Measurements from ENCODE around the gene GDF3. TPM values are rescaled to one million over a fixed set of nuclear protein-coding genes. Genes with fewer than 3 reads are reported as not detected.

GDF3 gene
- total and polyA plus RNA-seq, 2 of the 13 experiments (the other 11 are each of a cell fraction or from before 2014, with no cell fraction given): not detected

- no peak for FAIRE-seq
- Histone ChIP-seq H3K27ac (ENCODE audit: extremely low read length, insufficient read depth, low read length) (no peak overlapping the region), H3K4me3 (replicated peaks in 1 of 3; ENCODE audit: insufficient read depth in 1 of 3, low read depth in 2 of 3, low read length in 3 of 3) (no peak overlapping the region), H4K20me1 (ENCODE audit: insufficient read depth, low read length) (no peaks in the 10 kb centered on the region), H3K36me3 (replicated peaks in 1 of 2; ENCODE audit: control insufficient read depth in 1 of 2, insufficient read depth in 2 of 2, low read length in 2 of 2) (no peaks in the 10 kb centered on the region), H3K9me3 (ENCODE audit: low read length) (no peaks in the 10 kb centered on the region), H3K9ac (ENCODE audit: insufficient read depth, low read depth, low read length) (no peak overlapping the region), H3K4me1 (ENCODE audit: insufficient read depth, low read length) (peaks cover 7% of the 10 kb centered on the region), H3K27me3 (ENCODE audit: control insufficient read depth in 1 of 2, insufficient read depth in 2 of 2, low read length in 2 of 2) (no peaks in the 10 kb centered on the region), H3K79me2 (ENCODE audit: insufficient read depth, low read length) (no peaks in the 10 kb centered on the region), H3K4me2 (ENCODE audit: low read depth, low read length) (no peak overlapping the region), H2AFZ (ENCODE audit: low read length) (no peak overlapping the region)
- TF ChIP-seq CCDC6 (CRISPR knock-in tag; IDR thresholded peaks at IDR 0.05): no peak
- no peak for TF ChIP-seq ZNF296 (CRISPR knock-in tag; conservative IDR thresholded peaks at IDR 0.05)
- TF ChIP-seq SNRNP70 (IDR thresholded peaks at IDR 0.05; ENCODE audit: low read depth, low read length): no peak
- TF ChIP-seq, protein P1, sequence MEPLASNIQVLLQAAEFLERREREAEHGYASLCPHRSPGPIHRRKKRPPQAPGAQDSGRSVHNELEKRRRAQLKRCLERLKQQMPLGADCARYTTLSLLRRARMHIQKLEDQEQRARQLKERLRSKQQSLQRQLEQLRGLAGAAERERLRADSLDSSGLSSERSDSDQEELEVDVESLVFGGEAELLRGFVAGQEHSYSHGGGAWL (CRISPR knock-in tag; IDR thresholded peaks at IDR 0.05): no peak
- no peak for TF ChIP-seq ZNF605 (CRISPR knock-in tag; IDR thresholded peaks at IDR 0.05)
- in situ Hi-C loops (cut with HindIII; ENCODE audit: extremely low pct_ligation_motif_present, low pct_unique_long_range_greater_than_20kb): no loop called here
- POLR2A ChIA-PET: no interaction called here
- CTCF ChIA-PET (ENCODE audit: low intra/inter-chr PET ratio, low total read pairs): no interaction called here
- ATAC-seq: no peak
- BruUV-seq (replicated peaks): no TSS peak
- no peak for DNase-seq (ENCODE audit: low spot score)
- intact Hi-C loops (cut with micrococcal nuclease; ENCODE audit: unreplicated experiment): no loop called here
- WGBS (ENCODE audit: low lambda C conversion rate): 12% methylated on average over 3 of the region's 3 CpGs
Measured at GRCh38 chr12:7732993-7733392, 37.4 kb upstream of the GDF3 start.

- Histone ChIP-seq H2AFZ (ENCODE audit: low read length) (no peak overlapping the region), H3K9ac (ENCODE audit: insufficient read depth, low read depth, low read length) (no peak overlapping the region), H3K4me1 (ENCODE audit: insufficient read depth, low read length) (peaks cover 7% of the 10 kb centered on the region), H3K9me3 (ENCODE audit: low read length) (no peaks in the 10 kb centered on the region), H3K27ac (ENCODE audit: extremely low read length, insufficient read depth, low read length) (no peak overlapping the region), H3K79me2 (ENCODE audit: insufficient read depth, low read length) (no peaks in the 10 kb centered on the region), H4K20me1 (ENCODE audit: insufficient read depth, low read length) (no peaks in the 10 kb centered on the region), H3K4me2 (ENCODE audit: low read depth, low read length) (peak overlapping the region; percentile 24; the same call in 1 of the 2 replicates), H3K27me3 (ENCODE audit: control insufficient read depth in 1 of 2, insufficient read depth in 2 of 2, low read length in 2 of 2) (peaks cover 0 to 5% of the 10 kb centered on the region in 2 experiments; a peak in 1 of 5 replicates), H3K4me3 (replicated peaks in 1 of 3; ENCODE audit: insufficient read depth in 1 of 3, low read depth in 2 of 3, low read length in 3 of 3) (0 out of 6 replicates have a peak overlapping the region, but pooled peaks of 1 of the 3 experiments have one; percentile 23), H3K36me3 (replicated peaks in 1 of 2; ENCODE audit: control insufficient read depth in 1 of 2, insufficient read depth in 2 of 2, low read length in 2 of 2) (no peaks in the 10 kb centered on the region)
- ChIA-PET CTCF (ENCODE audit: low intra/inter-chr PET ratio, low total read pairs) (no interaction called here), POLR2A (no interaction called here)
- FAIRE-seq (no peak), ATAC-seq (peak; percentile 50; the same call in 1 of the 3 replicates), DNase-seq (ENCODE audit: low spot score) (no peak)
- WGBS (ENCODE audit: low lambda C conversion rate): 16% methylated on average over 5 of the region's 5 CpGs
- in situ Hi-C loops (cut with HindIII; ENCODE audit: extremely low pct_ligation_motif_present, low pct_unique_long_range_greater_than_20kb): no loop called here
- TF ChIP-seq ZNF746 (CRISPR knock-in tag; IDR thresholded peaks at IDR 0.05): no peak
- TF ChIP-seq, protein P2, sequence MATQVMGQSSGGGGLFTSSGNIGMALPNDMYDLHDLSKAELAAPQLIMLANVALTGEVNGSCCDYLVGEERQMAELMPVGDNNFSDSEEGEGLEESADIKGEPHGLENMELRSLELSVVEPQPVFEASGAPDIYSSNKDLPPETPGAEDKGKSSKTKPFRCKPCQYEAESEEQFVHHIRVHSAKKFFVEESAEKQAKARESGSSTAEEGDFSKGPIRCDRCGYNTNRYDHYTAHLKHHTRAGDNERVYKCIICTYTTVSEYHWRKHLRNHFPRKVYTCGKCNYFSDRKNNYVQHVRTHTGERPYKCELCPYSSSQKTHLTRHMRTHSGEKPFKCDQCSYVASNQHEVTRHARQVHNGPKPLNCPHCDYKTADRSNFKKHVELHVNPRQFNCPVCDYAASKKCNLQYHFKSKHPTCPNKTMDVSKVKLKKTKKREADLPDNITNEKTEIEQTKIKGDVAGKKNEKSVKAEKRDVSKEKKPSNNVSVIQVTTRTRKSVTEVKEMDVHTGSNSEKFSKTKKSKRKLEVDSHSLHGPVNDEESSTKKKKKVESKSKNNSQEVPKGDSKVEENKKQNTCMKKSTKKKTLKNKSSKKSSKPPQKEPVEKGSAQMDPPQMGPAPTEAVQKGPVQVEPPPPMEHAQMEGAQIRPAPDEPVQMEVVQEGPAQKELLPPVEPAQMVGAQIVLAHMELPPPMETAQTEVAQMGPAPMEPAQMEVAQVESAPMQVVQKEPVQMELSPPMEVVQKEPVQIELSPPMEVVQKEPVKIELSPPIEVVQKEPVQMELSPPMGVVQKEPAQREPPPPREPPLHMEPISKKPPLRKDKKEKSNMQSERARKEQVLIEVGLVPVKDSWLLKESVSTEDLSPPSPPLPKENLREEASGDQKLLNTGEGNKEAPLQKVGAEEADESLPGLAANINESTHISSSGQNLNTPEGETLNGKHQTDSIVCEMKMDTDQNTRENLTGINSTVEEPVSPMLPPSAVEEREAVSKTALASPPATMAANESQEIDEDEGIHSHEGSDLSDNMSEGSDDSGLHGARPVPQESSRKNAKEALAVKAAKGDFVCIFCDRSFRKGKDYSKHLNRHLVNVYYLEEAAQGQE (IDR thresholded peaks at IDR 0.05; ENCODE audit: borderline replicate concordance in 1 of 2, low read depth in 1 of 2, low read length in 2 of 2): 0 out of 4 replicates have a peak, but pooled peaks of 1 of the 2 experiments have one; percentile 9
- TF ChIP-seq TCF7 (IDR thresholded peaks at IDR 0.05; ENCODE audit: low read depth): 0 out of 2 replicates have a peak, but pooled peaks have one; percentile 14
- TF ChIP-seq, protein P3, sequence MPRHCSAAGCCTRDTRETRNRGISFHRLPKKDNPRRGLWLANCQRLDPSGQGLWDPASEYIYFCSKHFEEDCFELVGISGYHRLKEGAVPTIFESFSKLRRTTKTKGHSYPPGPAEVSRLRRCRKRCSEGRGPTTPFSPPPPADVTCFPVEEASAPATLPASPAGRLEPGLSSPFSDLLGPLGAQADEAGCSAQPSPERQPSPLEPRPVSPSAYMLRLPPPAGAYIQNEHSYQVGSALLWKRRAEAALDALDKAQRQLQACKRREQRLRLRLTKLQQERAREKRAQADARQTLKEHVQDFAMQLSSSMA (CRISPR knock-in tag; IDR thresholded peaks at IDR 0.05): no peak
- no peak for TF ChIP-seq PAF1 (CRISPR knock-in tag; IDR thresholded peaks at IDR 0.05)
- BruUV-seq (replicated peaks): no TSS peak
- intact Hi-C loops (cut with micrococcal nuclease; ENCODE audit: unreplicated experiment): no loop called here
Measured at GRCh38 chr12:7731486-7731885, 35.9 kb upstream of the GDF3 start.

Data from HepG2 (cell line).